H1 (cell line): ENCODE data around the gene KIF26A. TPM values are rescaled to one million over a fixed set of nuclear protein-coding genes. Genes with fewer than 3 reads are reported as not detected.

Source experiments
- CTCF ChIA-PET: fragments of 300-600 bp; sonication (Branson Sonifier 250); formaldehyde crosslinking; loops from one replicate; lab custom pipeline; 2021; ENCODE audit not compliant: partially characterized antibody; lab: Charles Lee
- POLR2A ChIA-PET: fragments of 300-600 bp; sonication (Branson Sonifier 250); formaldehyde crosslinking; loops from one replicate; lab custom pipeline; 2021; ENCODE audit warnings: inconsistent platforms; ENCODE audit not compliant: partially characterized antibody; lab: Charles Lee
- DNase-seq, 2 experiments: peaks; one replicate each; pipeline versions ENCODE4 v3.0.0 to v3.0.0-alpha.2; 2010 to 2022; ENCODE audit warnings: low spot score in 2 of 2, low read depth in 1 of 2, mixed read lengths in 1 of 2
- FAIRE-seq: peaks from 2 replicates; lab custom pipeline; 2011; peaks lifted over from hg19 to GRCh38; lab: Jason Lieb, UNC
- H2AFZ ChIP-seq: 2 replicates; pipeline ENCODE4 v1.8.1; 2012; ENCODE audit warnings: low read length, inconsistent platforms
- H2AK5ac ChIP-seq: 2 replicates; pipeline ENCODE4 v1.6.1; 2013; ENCODE audit warnings: low read depth, low read length
- H2BK120ac ChIP-seq: replicated peaks from 2 replicates; pipeline ENCODE3; 2013; ENCODE audit warnings: low read depth, low read length, inconsistent platforms
- H2BK12ac ChIP-seq: 2 replicates; pipeline ENCODE4 v1.6.1; 2013; ENCODE audit warnings: low read depth, low read length
- H2BK15ac ChIP-seq: 2 replicates; pipeline ENCODE4 v1.6.1; 2013; ENCODE audit warnings: low read length
- H2BK20ac ChIP-seq: 2 replicates; pipeline ENCODE4 v1.6.1; 2013; ENCODE audit warnings: low read length
- H2BK5ac ChIP-seq: 2 replicates; pipeline ENCODE4 v1.6.1; 2013; ENCODE audit warnings: low read depth, low read length
- H3K14ac ChIP-seq: 2 replicates; pipeline ENCODE4 v1.6.1; 2013; ENCODE audit warnings: inconsistent platforms; ENCODE audit not compliant: insufficient read length
- H3K18ac ChIP-seq: 2 replicates; pipeline ENCODE4 v1.6.1; 2013; ENCODE audit warnings: low read length; ENCODE audit errors: extremely low read depth
- H3K23ac ChIP-seq: 2 replicates; pipeline ENCODE4 v1.6.1; 2013; ENCODE audit warnings: inconsistent platforms; ENCODE audit not compliant: insufficient read length
- H3K23me2 ChIP-seq: 2 replicates; pipeline ENCODE4 v1.6.1; 2013; ENCODE audit warnings: low read depth, low read length
- H3K27ac ChIP-seq: 2 replicates; pipeline ENCODE4 v1.6.1; 2011; ENCODE audit warnings: low read depth, low read length, inconsistent platforms
- H3K27me3 ChIP-seq, 4 experiments: replicated peaks in 1 of 4; 1 replicate in 1 of 4; 2 replicates in 3 of 4; pipeline versions ENCODE4 v1.6.1 to v1.8.1; 2011 to 2013; ENCODE audit warnings: low read length in 3 of 4, mild to moderate bottlenecking in 3 of 4, inconsistent platforms in 2 of 4, mixed read lengths in 2 of 4, moderate library complexity in 1 of 4; ENCODE audit not compliant: control insufficient read depth in 3 of 4, insufficient read depth in 3 of 4; ENCODE audit errors: extremely low read depth in 1 of 4
- H3K36me3 ChIP-seq, 4 experiments: 2 replicates each; pipeline versions ENCODE4 v1.6.1 to v1.8.1; 2011 to 2013; ENCODE audit warnings: mild to moderate bottlenecking in 4 of 4, low read length in 3 of 4, moderate library complexity in 2 of 4, control low read depth in 1 of 4, inconsistent platforms in 1 of 4; ENCODE audit not compliant: insufficient read depth in 4 of 4, control insufficient read depth in 2 of 4
- H3K4ac ChIP-seq: replicated peaks from 2 replicates; pipeline ENCODE3; 2013; ENCODE audit warnings: low read length, low read depth, mixed read lengths, inconsistent platforms; ENCODE audit not compliant: insufficient read length
- H3K4me1 ChIP-seq, 4 experiments: replicated peaks in 1 of 4; 1 replicate in 1 of 4; 2 replicates in 3 of 4; pipeline versions ENCODE4 v1.6.1 to v1.8.1; 2011 to 2013; ENCODE audit warnings: low read length in 3 of 4, inconsistent platforms in 2 of 4, mixed read lengths in 1 of 4; ENCODE audit not compliant: insufficient read depth in 4 of 4, control insufficient read depth in 3 of 4
- H3K4me2 ChIP-seq, 2 experiments: 2 replicates each; pipeline versions ENCODE4 v1.6.1 to v1.8.1; 2011 to 2013; ENCODE audit warnings: low read depth in 2 of 2, low read length in 2 of 2, control low read depth in 1 of 2, inconsistent platforms in 1 of 2, mild to moderate bottlenecking in 1 of 2; ENCODE audit not compliant: insufficient read depth in 1 of 2
- H3K4me3 ChIP-seq, 4 experiments: fragments of 200-600, 300-600 bp in 1 of 4; sonication (generic), shearing (Covaris generic), sonication (Bioruptor Twin) in 1 of 4; 2 replicates each; pipeline versions ENCODE4 v1.5.1 to v1.8.1; 2011 to 2016; ENCODE audit warnings: low read length in 4 of 4, low read depth in 3 of 4, control low read depth in 2 of 4, inconsistent platforms in 2 of 4, mild to moderate bottlenecking in 2 of 4, mixed read lengths in 1 of 4, moderate library complexity in 1 of 4; ENCODE audit not compliant: insufficient read depth in 2 of 4; ENCODE audit errors: extremely low read depth in 1 of 4
- H3K56ac ChIP-seq: replicated peaks from 2 replicates; pipeline ENCODE3; 2013; ENCODE audit warnings: low read depth, mild to moderate bottlenecking, mixed read lengths, low read length, inconsistent platforms; ENCODE audit not compliant: insufficient read length
- H3K79me1 ChIP-seq: 2 replicates; pipeline ENCODE4 v1.6.1; 2013; ENCODE audit warnings: low read depth, low read length, control low read depth
- H3K79me2 ChIP-seq, 2 experiments: 2 replicates each; pipeline versions ENCODE4 v1.6.1 to v1.8.1; 2012 to 2013; ENCODE audit warnings: low read length in 2 of 2, mild to moderate bottlenecking in 2 of 2, inconsistent platforms in 1 of 2; ENCODE audit not compliant: insufficient read depth in 2 of 2, control insufficient read depth in 1 of 2
- H3K9ac ChIP-seq, 4 experiments: replicated peaks in 1 of 4; 1 replicate in 1 of 4; 2 replicates in 3 of 4; pipeline versions ENCODE4 v1.6.1 to v1.8.1; 2011 to 2013; ENCODE audit warnings: low read depth in 3 of 4, low read length in 3 of 4, control low read depth in 2 of 4, mild to moderate bottlenecking in 2 of 4, moderate library complexity in 2 of 4, inconsistent platforms in 1 of 4; ENCODE audit errors: extremely low read depth in 1 of 4
- H3K9me3 ChIP-seq, 2 experiments: 2 replicates each; pipeline versions ENCODE4 v1.6.1 to v1.8.1; 2012 to 2013; ENCODE audit warnings: mild to moderate bottlenecking in 2 of 2, moderate library complexity in 2 of 2, control low read depth in 1 of 2, inconsistent platforms in 1 of 2, low read depth in 1 of 2, low read length in 1 of 2, mixed read lengths in 1 of 2; ENCODE audit not compliant: insufficient read depth in 2 of 2
- H4K20me1 ChIP-seq, 2 experiments: replicated peaks in 1 of 2; 2 replicates each; pipeline versions ENCODE3 to v1.8.1; 2011 to 2013; ENCODE audit warnings: inconsistent platforms in 2 of 2, low read length in 2 of 2, mild to moderate bottlenecking in 1 of 2; ENCODE audit not compliant: insufficient read depth in 2 of 2, control insufficient read depth in 1 of 2
- H4K5ac ChIP-seq: 2 replicates; pipeline ENCODE4 v1.6.1; 2013; ENCODE audit warnings: low read length, low read depth, mixed read lengths, inconsistent platforms; ENCODE audit not compliant: insufficient read length
- H4K8ac ChIP-seq: 2 replicates; pipeline ENCODE4 v1.8.0; 2013; ENCODE audit warnings: mild to moderate bottlenecking, moderate library complexity, low read length, inconsistent platforms; ENCODE audit not compliant: insufficient read depth; ENCODE audit errors: extremely low read depth
- H4K91ac ChIP-seq: replicated peaks from 2 replicates; pipeline ENCODE3; 2013; ENCODE audit warnings: low read length, mixed read lengths, inconsistent platforms; ENCODE audit not compliant: insufficient read length
- ASH2L ChIP-seq: fragments of 200-600, 300-600 bp; sonication (generic); IDR thresholded peaks from one replicate; pipeline ENCODE4 v1.7.1; 2017; ENCODE audit warnings: low read length
- BRCA1 ChIP-seq: IDR thresholded peaks from 2 replicates; pipeline ENCODE4 v1.6.1; 2012; ENCODE audit warnings: low read depth, low read length, improper control_type of control experiment
- CTBP2 ChIP-seq: IDR thresholded peaks from 2 replicates; pipeline ENCODE4 v1.7.0; 2011; ENCODE audit warnings: borderline replicate concordance, mild to moderate bottlenecking, moderate library complexity, mixed read lengths, low read length; ENCODE audit not compliant: insufficient read depth, insufficient read length
- KDM4A ChIP-seq: IDR thresholded peaks from one replicate; pipeline ENCODE4 v1.7.1; 2012; ENCODE audit warnings: low read depth, mild to moderate bottlenecking, moderate library complexity, low read length, inconsistent platforms; ENCODE audit not compliant: severe bottlenecking
- POLR2A ChIP-seq, 2 experiments: IDR thresholded peaks; 1 replicate in 1 of 2; 2 replicates in 1 of 2; pipeline ENCODE4 v1.6.1; 2011; ENCODE audit warnings: low read depth in 2 of 2, low read length in 2 of 2, mild to moderate bottlenecking in 2 of 2; ENCODE audit errors: control extremely low read depth in 1 of 2
- SIN3A ChIP-seq, 2 experiments: IDR thresholded peaks in 1 of 2; conservative IDR thresholded peaks in 1 of 2; 2 replicates each; pipeline ENCODE4 v1.6.1; 2011 to 2012; ENCODE audit warnings: low read length in 2 of 2, improper control_type of control experiment in 1 of 2, low read depth in 1 of 2, mild to moderate bottlenecking in 1 of 2
- SP1 ChIP-seq: IDR thresholded peaks from 2 replicates; pipeline ENCODE4 v1.6.1; 2011; ENCODE audit warnings: low read depth, low read length
- WGBS, 2 experiments: shearing (Covaris generic) in 1 of 2; methylation state at CpG; one replicate each; pipeline versions ENCODE4 v1.1.6 to v1.1.7; 2013 to 2015; ENCODE audit warnings: low lambda C conversion rate in 2 of 2, mixed read lengths in 2 of 2, inconsistent platforms in 1 of 2, low coverage in 1 of 2, missing lambda C conversion rate in 1 of 2; ENCODE audit not compliant: insufficient replicate concordance in 2 of 2, insufficient coverage in 1 of 2, insufficient read length in 1 of 2; ENCODE audit errors: extremely low coverage in 1 of 2, missing lambda C conversion rate in 1 of 2; 5-methylcytosine and 5-hydroxymethylcytosine counted together
- polyA plus RNA-seq, 7 experiments: library from polyadenylated mRNA; depleted of rRNA in 3 of 7; stranded (reverse) in 5 of 7; unstranded in 2 of 7; fragments of >200 nt in 5 of 7; fragments of 200-250 nt in 2 of 7; gene quantifications; 1 replicate in 5 of 7; 2 replicates in 1 of 7; 4 replicates in 1 of 7; pipeline versions ENCODE4 v1.2.1 to v1.2.3, GENCODE V29; 2011 to 2013; ENCODE audit warnings: missing spikeins in 2 of 7, mixed read lengths in 2 of 7
- total RNA-seq: library from RNA; stranded (reverse); fragmentation: NEBNext Ultra II Directional; extraction: Animal tissue kit (Norgen Biotek cat#: 25700); gene quantifications from 2 replicates; pipeline ENCODE4 v1.2.1, GENCODE V29; 2021

The KIF26A gene
- total and polyA plus RNA-seq, 2 of the 8 experiments (the other 6 are each of a cell fraction or from before 2014, with no cell fraction given), result 11.5 to 41.6 TPM

- Histone ChIP-seq H4K8ac (no peak overlapping the region), H2BK120ac (no peak overlapping the region), H2AK5ac (no peak overlapping the region), H4K91ac (no peak overlapping the region), H3K79me1 (no peaks in the 10 kb centered on the region), H2BK5ac (no peak overlapping the region), H3K4me2 (no peak overlapping the region), H3K4me3 (no peak overlapping the region), H3K18ac (no peak overlapping the region), H3K4me1 (peaks cover 0 to 14% (median 1%) of the 10 kb centered on the region in 4 experiments; a peak in 5 of 7 replicates), H3K36me3 (no peaks in the 10 kb centered on the region), H3K79me2 (no peaks in the 10 kb centered on the region), H3K14ac (no peak overlapping the region), H3K27me3 (peaks cover 0 to 2% (median 0%) of the 10 kb centered on the region in 4 experiments; a peak in 2 of 7 replicates), H3K56ac (no peak overlapping the region), H2BK12ac (no peak overlapping the region), H3K4ac (no peak overlapping the region), H4K5ac (no peak overlapping the region), H3K23me2 (no peaks in the 10 kb centered on the region), H3K27ac (no peak overlapping the region), H3K9ac (no peak overlapping the region), H4K20me1 (peaks cover 0 to 4% of the 10 kb centered on the region in 2 experiments), H3K9me3 (no peaks in the 10 kb centered on the region), H2BK15ac (no peak overlapping the region), H3K23ac (no peak overlapping the region), H2BK20ac (no peak overlapping the region), H2AFZ (no peak overlapping the region)
- ChIA-PET CTCF (interaction anchor here (1.3 to 2.2 kb wide), 5 partner anchors 9 to 22 kb away, joined by 3 to 13 read pairs (median 5); no protein-coding TSS in a partner anchor), POLR2A (no interaction called here)
- TF ChIP-seq KDM4A, result no peak
- TF ChIP-seq SP1, result no peak
- no peak for TF ChIP-seq BRCA1
- TF ChIP-seq POLR2A (IDR thresholded peaks at IDR 0.05; ENCODE audit: control extremely low read depth in 1 of 2, low read depth in 2 of 2, low read length in 2 of 2), result no peak
- no peak for TF ChIP-seq ASH2L
- no peak for TF ChIP-seq SIN3A (conservative IDR thresholded peaks at IDR 0.05 in 1 of 2, IDR thresholded peaks at IDR 0.05 in 1 of 2; ENCODE audit: low read depth in 1 of 2, low read length in 2 of 2)
- no peak for TF ChIP-seq CTBP2
- DNase-seq (no peak), FAIRE-seq (no peak)
- WGBS, 2 experiments, result 92% methylated on average over 9 of the region's 24 CpGs; no CpG with 5 or more reads in 1 of the 2 experiments
Observed at GRCh38 chr14:104109731-104110361, 28.5 kb upstream of the KIF26A start.
